Naive thymus-derived CD8-positive, alpha-beta T cell (primary cell): ENCODE results near the gene INPP5A. TPM values are rescaled to one million over a fixed set of nuclear protein-coding genes. Genes with fewer than 3 reads are reported as not detected.
"Not testable (repeated sequence)": the region's sequence is repeated elsewhere in the genome, so short reads cannot be mapped to it uniquely, and the experiment has no call there.

Experiments
- ATAC-seq, 2 donors: fragments of 150-1000 bp; cut with Tn5 transposase in 1 of 2; sonication (Bioruptor Pico), chemical (Tn5 transposase) in 1 of 2; 1 replicate in 1 of 2; 2 replicates in 1 of 2; pipeline ENCODE4 v1.10.0; 2021; ENCODE audit warnings: mild to moderate bottlenecking in 2 of 2, moderate library complexity in 2 of 2
- POLR2A ChIA-PET: fragments of 350-600 bp; sonication (Branson Sonifier 250); formaldehyde crosslinking; loops from one replicate; lab custom pipeline; 2021; ENCODE audit warnings: antibody characterized with exemption; lab: Charles Lee
- DNase-seq, 10 donors: peaks; one replicate each; pipeline versions ENCODE4 v3.0.0 to v3.0.0-alpha.2; 2020 to 2022
- H3K27ac Mint-ChIP-seq, 10 donors: one replicate each; pipeline ENCODE4 v1.8.0; 2020 to 2022; ENCODE audit warnings: mild to moderate bottlenecking in 10 of 10, mixed read lengths in 10 of 10, moderate library complexity in 4 of 10, inconsistent platforms in 1 of 10
- H3K27me3 Mint-ChIP-seq, 5 donors: one replicate each; pipeline ENCODE4 v1.8.0; 2021 to 2022; ENCODE audit warnings: mixed read lengths in 5 of 5
- H3K36me3 Mint-ChIP-seq, 3 donors: one replicate each; pipeline ENCODE4 v1.8.0; 2020 to 2022; ENCODE audit warnings: mixed read lengths in 3 of 3, mild to moderate bottlenecking in 2 of 3, inconsistent platforms in 1 of 3
- H3K4me1 Mint-ChIP-seq, 4 donors: one replicate each; pipeline ENCODE4 v1.8.0; 2021 to 2022; ENCODE audit warnings: mixed read lengths in 4 of 4
- H3K4me3 Mint-ChIP-seq, 10 donors: one replicate each; pipeline ENCODE4 v1.8.0; 2020 to 2022; ENCODE audit warnings: mild to moderate bottlenecking in 10 of 10, mixed read lengths in 10 of 10, moderate library complexity in 6 of 10, inconsistent platforms in 1 of 10
- H3K9me3 Mint-ChIP-seq, 9 donors: one replicate each; pipeline ENCODE4 v1.8.0; 2020 to 2022; ENCODE audit warnings: mixed read lengths in 9 of 9, mild to moderate bottlenecking in 3 of 9, inconsistent platforms in 1 of 9, moderate library complexity in 1 of 9
- polyA plus RNA-seq, 3 donors: library from polyadenylated mRNA; unstranded; fragments of 300-500 nt; fragmentation: Illumina TruSeq; gene quantifications; one replicate each; pipeline ENCODE4 v1.2.3, GENCODE V29; 2021
- total RNA-seq, 8 experiments: library from RNA in 2 of 8; stranded (reverse) in 2 of 8; gene quantifications; one replicate each; pipeline ENCODE4 v1.2.3 and lab custom pipeline; 2021 to 2026

Gene INPP5A
- total and polyA plus RNA-seq, 5 experiments from 2014 or later: 0.51 to 33.7 (median 3.9) TPM

GRCh38 chr10:132550366-132551092 lies 12.9 kb downstream of the INPP5A start:
- DNase-seq (no peak), ATAC-seq (no peak)
- H3K27ac Mint-ChIP-seq: peak overlapping the region in 7 of 10 donors; percentile 8 to 95 (median 87)
- H3K4me3 Mint-ChIP-seq: peak overlapping the region in 8 of 10 donors; percentile 76 to 89 (median 84)
- POLR2A ChIA-PET: interaction anchor here (1.1 to 3.3 kb wide), 3 partner anchors 11 to 103 kb away, joined by 5 to 61 read pairs (median 6); partner anchors contain the start of gene INPP5A
- H3K36me3 Mint-ChIP-seq: no peaks in the 10 kb centered on the region
- no peaks in the 10 kb centered on the region for H3K9me3 Mint-ChIP-seq
- no peaks in the 10 kb centered on the region for H3K27me3 Mint-ChIP-seq
- H3K4me1 Mint-ChIP-seq: peaks cover 11 to 58% (median 51%) of the 10 kb centered on the region in 4 donors

GRCh38 chr10:132551093-132551807 lies 13.7 kb downstream of the INPP5A start:
- H3K27me3 Mint-ChIP-seq: no peaks in the 10 kb centered on the region
- no peaks in the 10 kb centered on the region for H3K36me3 Mint-ChIP-seq
- peak in 4 of 10 donors; percentile 26 to 52 (median 42) for DNase-seq
- peaks cover 12 to 52% (median 46%) of the 10 kb centered on the region in 4 donors for H3K4me1 Mint-ChIP-seq
- H3K9me3 Mint-ChIP-seq: no peaks in the 10 kb centered on the region
- H3K27ac Mint-ChIP-seq: peak overlapping the region; percentile 78 to 95 (median 88)
- POLR2A ChIA-PET: interaction anchor here (0.6 to 3.3 kb wide), 5 partner anchors 12 to 205 kb away, joined by 3 to 61 read pairs (median 5); partner anchors contain the start of gene INPP5A
- peak; percentile 53 to 64 for ATAC-seq
- H3K4me3 Mint-ChIP-seq: peak overlapping the region; percentile 71 to 89 (median 83)

GRCh38 chr10:132551808-132552130 lies 14.2 kb downstream of the INPP5A start:
- Mint-ChIP-seq H3K27ac (peak overlapping the region; percentile 73 to 95 (median 86)), H3K27me3 (no peaks in the 10 kb centered on the region), H3K4me3 (peak overlapping the region; percentile 71 to 89 (median 83)), H3K9me3 (no peaks in the 10 kb centered on the region), H3K36me3 (no peaks in the 10 kb centered on the region), H3K4me1 (peaks cover 16 to 49% (median 42%) of the 10 kb centered on the region in 4 donors)
- no peak for DNase-seq
- POLR2A ChIA-PET: interaction anchor here (0.6 to 3.3 kb wide), 5 partner anchors 11 to 206 kb away, joined by 3 to 61 read pairs (median 5); partner anchors contain the start of gene INPP5A
- ATAC-seq: peak; percentile 9 to 10

GRCh38 chr10:132552635-132553034 lies 15.0 kb downstream of the INPP5A start:
- H3K4me3 Mint-ChIP-seq, H3K27me3 Mint-ChIP-seq, POLR2A ChIA-PET, H3K9me3 Mint-ChIP-seq, H3K36me3 Mint-ChIP-seq, DNase-seq, H3K27ac Mint-ChIP-seq, ATAC-seq: not testable (repeated sequence)
- H3K4me1 Mint-ChIP-seq: peaks cover 16 to 50% (median 36%) of the 10 kb centered on the region in 4 donors

GRCh38 chr10:132553568-132553967 lies 16.0 kb downstream of the INPP5A start:
- H3K27me3 Mint-ChIP-seq, H3K27ac Mint-ChIP-seq, H3K9me3 Mint-ChIP-seq, H3K4me3 Mint-ChIP-seq, ATAC-seq, DNase-seq, H3K36me3 Mint-ChIP-seq, POLR2A ChIA-PET: not testable (repeated sequence)
- H3K4me1 Mint-ChIP-seq: peaks cover 16 to 47% (median 33%) of the 10 kb centered on the region in 4 donors

- H3K9me3 Mint-ChIP-seq: no peaks in the 10 kb centered on the region
- peak in 1 of 2 donors; percentile 4 for ATAC-seq
- no peak overlapping the region for H3K4me3 Mint-ChIP-seq
- no peak overlapping the region for H3K27ac Mint-ChIP-seq
- H3K4me1 Mint-ChIP-seq: peaks cover 19 to 48% (median 33%) of the 10 kb centered on the region in 4 donors
- no peaks in the 10 kb centered on the region for H3K27me3 Mint-ChIP-seq
- POLR2A ChIA-PET: interaction anchor here (1.0 to 2.5 kb wide), 3 partner anchors 10 to 17 kb away, joined by 3 to 18 read pairs (median 7); no protein-coding TSS in a partner anchor
- H3K36me3 Mint-ChIP-seq: no peaks in the 10 kb centered on the region
- no peak for DNase-seq
Observed at GRCh38 chr10:132554053-132554990, 16.7 kb downstream of the INPP5A start.

DNA sequence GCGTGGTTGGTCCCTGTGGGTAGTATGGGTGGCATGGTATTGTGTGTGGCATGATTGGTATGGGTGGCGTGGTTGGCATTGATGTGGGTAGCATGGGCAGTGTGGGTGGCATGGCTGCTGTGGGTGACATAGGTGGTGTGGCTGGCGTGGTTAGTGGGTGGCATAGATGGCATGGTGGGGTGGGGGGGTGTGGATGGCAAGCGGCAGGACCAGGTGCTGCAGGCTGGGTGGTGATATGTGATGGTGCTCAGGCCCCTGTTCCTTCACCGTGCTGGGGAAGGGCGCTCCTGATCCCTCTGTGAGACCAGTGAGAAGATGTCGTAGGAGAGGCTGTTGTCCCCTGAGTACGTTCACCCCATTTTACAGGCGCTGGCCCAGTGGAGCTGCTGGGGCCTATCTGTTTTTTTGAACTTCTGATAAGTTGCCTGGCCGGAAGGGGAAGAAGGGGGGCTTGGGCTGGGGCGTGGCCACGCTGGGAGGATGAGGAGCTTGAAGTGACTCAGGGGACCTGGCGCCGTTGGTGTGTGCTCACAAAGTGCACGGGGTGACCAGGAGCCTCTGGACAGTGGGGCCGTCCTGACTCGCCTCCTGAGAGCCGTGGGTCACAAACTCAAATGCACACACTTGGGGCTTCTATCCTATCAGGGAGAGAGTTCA lies 17.5 kb downstream of the INPP5A start:
- Mint-ChIP-seq H3K4me3 (no peak overlapping the region), H3K36me3 (no peaks in the 10 kb centered on the region), H3K4me1 (peaks cover 26 to 54% (median 35%) of the 10 kb centered on the region in 4 donors), H3K27ac (no peak overlapping the region), H3K27me3 (no peaks in the 10 kb centered on the region), H3K9me3 (no peaks in the 10 kb centered on the region)
- DNase-seq (peak in 9 of 10 donors; percentile 44 to 87 (median 63)), ATAC-seq (peak; percentile 67 to 71)
- POLR2A ChIA-PET: interaction anchor here (1.0 to 2.5 kb wide), 3 partner anchors 11 to 17 kb away, joined by 3 to 18 read pairs (median 7); no protein-coding TSS in a partner anchor

GRCh38 chr10:132555648-132556575 lies 18.3 kb downstream of the INPP5A start:
- Mint-ChIP-seq H3K4me1 (peaks cover 28 to 50% (median 34%) of the 10 kb centered on the region in 4 donors), H3K36me3 (no peaks in the 10 kb centered on the region), H3K27ac (peak overlapping the region in 6 of 10 donors; percentile 44 to 92 (median 62)), H3K9me3 (no peaks in the 10 kb centered on the region), H3K4me3 (peak overlapping the region in 4 of 10 donors; percentile 7 to 52 (median 24)), H3K27me3 (no peaks in the 10 kb centered on the region)
- DNase-seq (peak in 2 of 10 donors; percentile 22 to 41), ATAC-seq (peak; percentile 32 to 33)
- POLR2A ChIA-PET: interaction anchor here (1.0 to 2.5 kb wide), 3 partner anchors 12 to 17 kb away, joined by 3 to 18 read pairs (median 7); no protein-coding TSS in a partner anchor

- Mint-ChIP-seq H3K4me3 (peak overlapping the region in 3 of 10 donors; percentile 3 to 37 (median 18)), H3K36me3 (no peaks in the 10 kb centered on the region), H3K4me1 (peaks cover 23 to 48% (median 34%) of the 10 kb centered on the region in 4 donors), H3K27ac (peak overlapping the region in 2 of 10 donors; percentile 66 to 85), H3K9me3 (no peaks in the 10 kb centered on the region), H3K27me3 (no peaks in the 10 kb centered on the region)
- POLR2A ChIA-PET: no interaction called here
- DNase-seq (no peak), ATAC-seq (no peak)
Observed at GRCh38 chr10:132556994-132557441, 19.4 kb downstream of the INPP5A start.

- no peaks in the 10 kb centered on the region for H3K27me3 Mint-ChIP-seq
- ATAC-seq: no peak
Observed at GRCh38 chr10:132557696-132558515, 20.3 kb downstream of the INPP5A start.

More at GRCh38 chr10:132557696-132558515, 20.3 kb downstream of the INPP5A start:
- Mint-ChIP-seq H3K9me3 (no peaks in the 10 kb centered on the region), H3K4me3 (peak overlapping the region in 2 of 10 donors; percentile 16 to 29), H3K4me1 (peaks cover 23 to 50% (median 36%) of the 10 kb centered on the region in 4 donors), H3K36me3 (no peaks in the 10 kb centered on the region), H3K27ac (no peak overlapping the region)
- DNase-seq: no peak
- POLR2A ChIA-PET: interaction anchor here (0.9 kb wide), 1 partner anchor 10 kb away, joined by 3 read pairs; no protein-coding TSS in a partner anchor
